MM.1S (cell line): ENCODE results near the gene OPN3.
A peak's percentile ranks its signal among the peaks of the same experiment; 100 is the strongest.
"Not testable (repeated sequence)": the region's sequence is repeated elsewhere in the genome, so short reads cannot be mapped to it uniquely, and the experiment has no call there.

ENCODE experiments used
- DNase-seq: peaks from one replicate; pipeline ENCODE4 v3.0.0-alpha.2; 2015
- H2AFZ ChIP-seq: fragments of 300-600 bp; sonication (generic); 2 replicates; pipeline ENCODE4 v1.6.0; 2016; ENCODE audit warnings: antibody characterized with exemption, low read length
- H3F3A ChIP-seq: fragments of 300-600 bp; sonication (generic); 2 replicates; pipeline ENCODE4 v1.6.1; 2016; ENCODE audit warnings: mild to moderate bottlenecking, antibody characterized with exemption, low read length, moderate library complexity, mixed read lengths; ENCODE audit not compliant: insufficient read depth
- H3K27ac ChIP-seq: fragments of 300-600 bp; sonication (generic); 2 replicates; pipeline ENCODE4 v1.5.1; 2016; ENCODE audit warnings: mild to moderate bottlenecking, low read length
- H3K27me3 ChIP-seq: fragments of 300-600 bp; sonication (generic); replicated peaks from 2 replicates; pipeline ENCODE4 v1.6.0; 2016; ENCODE audit warnings: low read length; ENCODE audit not compliant: insufficient read depth
- H3K36me3 ChIP-seq: fragments of 300-600 bp; sonication (generic); replicated peaks from 2 replicates; pipeline ENCODE4 v1.6.1; 2016; ENCODE audit warnings: mild to moderate bottlenecking, low read length, mixed read lengths; ENCODE audit not compliant: insufficient read depth
- H3K4me1 ChIP-seq: fragments of 300-600 bp; sonication (generic); 2 replicates; pipeline ENCODE4 v1.6.1; 2016; ENCODE audit warnings: low read length, mixed read lengths
- H3K4me2 ChIP-seq: fragments of 300-600 bp; sonication (generic); 2 replicates; pipeline ENCODE4 v1.6.0; 2016; ENCODE audit warnings: low read depth, low read length
- H3K4me3 ChIP-seq: fragments of 300-600 bp; sonication (generic); 2 replicates; pipeline ENCODE4 v1.5.1; 2016; ENCODE audit warnings: low read length, mixed read lengths
- H3K79me2 ChIP-seq: fragments of 300-600 bp; sonication (generic); 2 replicates; pipeline ENCODE4 v1.6.1; 2016; ENCODE audit warnings: mixed run types, low read length, mixed read lengths
- H3K9ac ChIP-seq: fragments of 300-600 bp; sonication (generic); 2 replicates; pipeline ENCODE4 v1.6.1; 2016; ENCODE audit warnings: low read length, mixed read lengths
- H3K9me2 ChIP-seq: fragments of 300-600 bp; sonication (generic); replicated peaks from 2 replicates; pipeline ENCODE4 v1.6.1; 2016; ENCODE audit warnings: mild to moderate bottlenecking, low read length, mixed read lengths; ENCODE audit not compliant: insufficient read depth
- H3K9me3 ChIP-seq: fragments of 300-600 bp; sonication (generic); replicated peaks from 2 replicates; pipeline ENCODE4 v1.6.1; 2016; ENCODE audit warnings: mild to moderate bottlenecking, low read length, mixed read lengths; ENCODE audit not compliant: insufficient read depth
- H4K20me1 ChIP-seq: fragments of 300-600 bp; sonication (generic); 2 replicates; pipeline ENCODE4 v1.6.1; 2016; ENCODE audit warnings: mild to moderate bottlenecking, low read length, moderate library complexity, mixed read lengths; ENCODE audit not compliant: insufficient read depth
- CTCF ChIP-seq: fragments of 300-600 bp; sonication (generic); IDR thresholded peaks from 2 replicates; pipeline ENCODE4 v1.5.1; 2016; ENCODE audit warnings: antibody characterized with exemption, low read length, mixed read lengths
- EZH2 ChIP-seq: fragments of 300-600 bp; sonication (generic); optimal IDR thresholded peaks from 2 replicates; pipeline ENCODE3; 2017; ENCODE audit warnings: low read depth, mild to moderate bottlenecking, antibody characterized with exemption, low read length, mixed read lengths
- EZH2phosphoT487 ChIP-seq: fragments of 300-600 bp; sonication (generic); IDR thresholded peaks from 2 replicates; pipeline ENCODE4 v1.6.1; 2018; ENCODE audit warnings: antibody characterized with exemption, low read length

Gene OPN3

GRCh38 chr1:241682921-241683320 is 42.8 kb upstream of the OPN3 start:
- H3K9ac ChIP-seq, result no peak overlapping the region
- TF ChIP-seq CTCF, result no peak
- TF ChIP-seq EZH2phosphoT487, result no peak
- no peak for TF ChIP-seq EZH2
- DNase-seq, result no peak

GRCh38 chr1:241681861-241682448 is 41.8 kb upstream of the OPN3 start:
- not testable (repeated sequence) for H3K27ac ChIP-seq, H3K27me3 ChIP-seq, H3K36me3 ChIP-seq, DNase-seq, H3K9ac ChIP-seq, H3K4me3 ChIP-seq, H3K9me3 ChIP-seq, H3K9me2 ChIP-seq, H3K79me2 ChIP-seq, H4K20me1 ChIP-seq, H3K4me2 ChIP-seq, H2AFZ ChIP-seq
- peaks cover 14% of the 10 kb centered on the region for H3F3A ChIP-seq
- peaks cover 22% of the 10 kb centered on the region for H3K4me1 ChIP-seq

More at GRCh38 chr1:241682921-241683320, 42.8 kb upstream of the OPN3 start:
- Histone ChIP-seq H3K4me3 (no peak overlapping the region), H2AFZ (no peak overlapping the region), H3K9me3 (no peaks in the 10 kb centered on the region), H3K4me2 (no peak overlapping the region), H3K36me3 (no peaks in the 10 kb centered on the region), H3K27me3 (no peaks in the 10 kb centered on the region), H3K79me2 (no peaks in the 10 kb centered on the region), H3K9me2 (no peaks in the 10 kb centered on the region), H3K4me1 (peaks cover 16% of the 10 kb centered on the region), H3K27ac (no peak overlapping the region), H3F3A (peaks cover 6% of the 10 kb centered on the region), H4K20me1 (no peaks in the 10 kb centered on the region)

- Histone ChIP-seq H4K20me1 (no peaks in the 10 kb centered on the region), H2AFZ (no peak overlapping the region), H3K9ac (no peak overlapping the region), H3F3A (peaks cover 14% of the 10 kb centered on the region), H3K27me3 (no peaks in the 10 kb centered on the region), H3K9me3 (no peaks in the 10 kb centered on the region), H3K4me2 (no peak overlapping the region), H3K36me3 (no peaks in the 10 kb centered on the region), H3K4me1 (peaks cover 37% of the 10 kb centered on the region), H3K27ac (no peak overlapping the region), H3K79me2 (no peaks in the 10 kb centered on the region), H3K9me2 (no peaks in the 10 kb centered on the region), H3K4me3 (no peak overlapping the region)
- DNase-seq, result no peak
- TF ChIP-seq CTCF (no peak), EZH2 (no peak)
Observed at GRCh38 chr1:241679961-241680360, 39.8 kb upstream of the OPN3 start.

GRCh38 chr1:241679404-241679803 is 39.2 kb upstream of the OPN3 start:
- no peak overlapping the region for H3K4me3 ChIP-seq
- no peaks in the 10 kb centered on the region for H4K20me1 ChIP-seq
- TF ChIP-seq EZH2phosphoT487, result no peak
- TF ChIP-seq EZH2, result no peak
- TF ChIP-seq CTCF, result no peak
- no peak overlapping the region for H3K27ac ChIP-seq
- no peaks in the 10 kb centered on the region for H3K9me3 ChIP-seq
- H3K36me3 ChIP-seq, result no peaks in the 10 kb centered on the region
- no peaks in the 10 kb centered on the region for H3K79me2 ChIP-seq
- no peak for DNase-seq
- H3K9ac ChIP-seq, result no peak overlapping the region
- no peaks in the 10 kb centered on the region for H3K9me2 ChIP-seq
- H3K4me2 ChIP-seq, result 0 out of 2 replicates have a peak overlapping the region, but pooled peaks have one; percentile 76
- H3F3A ChIP-seq, result peaks cover 14% of the 10 kb centered on the region
- H3K27me3 ChIP-seq, result no peaks in the 10 kb centered on the region
- H3K4me1 ChIP-seq, result peaks cover 37% of the 10 kb centered on the region
- H2AFZ ChIP-seq, result 0 out of 2 replicates have a peak overlapping the region, but pooled peaks have one; percentile 7
